OCI-LY7 (cell line): ENCODE results near the gene VPS13D. TPM values are rescaled to one million over a fixed set of nuclear protein-coding genes. Genes with fewer than 3 reads are reported as not detected.

Experiments
- BruUV-seq: library from RNA; stranded (reverse); fragments of 400-500 nt; replicated peaks from 2 replicates; lab custom pipeline; 2021; lab: Mats Ljungman, UMichigan
- CTCF ChIA-PET: fragments of 300-600 bp; sonication (Branson Sonifier 250); formaldehyde crosslinking; loops from one replicate; lab custom pipeline; 2022; ENCODE audit warnings: antibody characterized with exemption; ENCODE audit not compliant: unreplicated experiment; lab: Charles Lee
- POLR2A ChIA-PET: fragments of 300-600 bp; sonication (Branson Sonifier 250); formaldehyde crosslinking; loops from one replicate; lab custom pipeline; 2022; ENCODE audit warnings: antibody characterized with exemption; lab: Charles Lee
- DNase-seq: peaks from one replicate; pipeline ENCODE4 v3.0.0-alpha.2; 2015; ENCODE audit warnings: low spot score
- H2AFZ ChIP-seq: fragments of 200-600 bp; sonication (generic), shearing (Covaris generic); 2 replicates; pipeline ENCODE4 v1.6.1; 2014; ENCODE audit warnings: mild to moderate bottlenecking, antibody characterized with exemption, low read length, moderate library complexity
- H3K27ac ChIP-seq: fragments of 200-600 bp; sonication (generic); 2 replicates; pipeline ENCODE4 v1.5.1; 2014; ENCODE audit warnings: mixed run types, low read depth, mild to moderate bottlenecking, moderate library complexity, low read length, inconsistent platforms; ENCODE audit not compliant: poor library complexity, severe bottlenecking
- H3K36me3 ChIP-seq: fragments of 200-600 bp; sonication (generic); 2 replicates; pipeline ENCODE4 v1.6.1; 2014; ENCODE audit warnings: mild to moderate bottlenecking, antibody characterized with exemption, low read length, moderate library complexity, mixed read lengths; ENCODE audit not compliant: insufficient read depth
- H3K4me1 ChIP-seq: fragments of 200-600 bp; sonication (generic); 2 replicates; pipeline ENCODE4 v1.5.1; 2014; ENCODE audit warnings: mild to moderate bottlenecking, low read length; ENCODE audit not compliant: insufficient read depth, poor library complexity, severe bottlenecking
- H3K4me2 ChIP-seq: fragments of 200-600 bp; sonication (generic); 2 replicates; pipeline ENCODE4 v1.6.1; 2014; ENCODE audit warnings: mild to moderate bottlenecking, low read length
- H3K4me3 ChIP-seq: fragments of 200-600 bp; sonication (generic); 2 replicates; pipeline ENCODE4 v1.5.1; 2014; ENCODE audit warnings: mild to moderate bottlenecking, low read depth, low read length; ENCODE audit not compliant: poor library complexity, severe bottlenecking
- H3K79me2 ChIP-seq: fragments of 200-600 bp; sonication (generic); 2 replicates; pipeline ENCODE4 v1.6.1; 2016; ENCODE audit warnings: low read depth, mild to moderate bottlenecking, low read length, moderate library complexity, mixed read lengths; ENCODE audit not compliant: insufficient read depth
- H3K9me2 ChIP-seq: fragments of 200-600 bp; sonication (generic); 2 replicates; pipeline ENCODE4 v1.6.1; 2016; ENCODE audit warnings: mild to moderate bottlenecking, low read length, mixed read lengths; ENCODE audit not compliant: insufficient read depth
- H3K9me3 ChIP-seq: fragments of 200-600 bp; sonication (generic); 2 replicates; pipeline ENCODE4 v1.6.1; 2014; ENCODE audit warnings: mild to moderate bottlenecking, mixed run types, low read length, mixed read lengths
- H4K20me1 ChIP-seq: fragments of 200-600 bp; sonication (generic); 2 replicates; pipeline ENCODE4 v1.6.1; 2014; ENCODE audit warnings: mild to moderate bottlenecking, antibody characterized with exemption, low read length, moderate library complexity, mixed read lengths; ENCODE audit not compliant: insufficient read depth
- CTCF ChIP-seq: fragments of 200-600 bp; sonication (generic); conservative IDR thresholded peaks from 2 replicates; pipeline ENCODE4 v1.5.1; 2014; ENCODE audit warnings: mild to moderate bottlenecking, antibody characterized with exemption, low read length, moderate library complexity, mixed read lengths
- EZH2phosphoT487 ChIP-seq: fragments of 200-600 bp; sonication (generic); IDR thresholded peaks from 2 replicates; pipeline ENCODE4 v1.6.1; 2018; ENCODE audit warnings: low read depth, borderline replicate concordance, mild to moderate bottlenecking, mixed run types, antibody characterized with exemption, low read length, moderate library complexity, mixed read lengths
- intact Hi-C: fragments of 100-400 bp; cut with micrococcal nuclease; formaldehyde crosslinking; loops from one replicate; pipeline ENCODE4 v1.10.0; 2022; ENCODE audit not compliant: unreplicated experiment
- total RNA-seq, 2 experiments: library from RNA; depleted of rRNA in 1 of 2; stranded (reverse); fragments of >200 nt in 1 of 2; shearing (Covaris generic) in 1 of 2; gene quantifications; 2 replicates each; pipeline ENCODE4 v1.2.3, GENCODE V29; 2014 to 2022

Gene VPS13D
- total RNA-seq, 2 experiments from 2014 or later: 23.9 to 39.2 TPM

DNA sequence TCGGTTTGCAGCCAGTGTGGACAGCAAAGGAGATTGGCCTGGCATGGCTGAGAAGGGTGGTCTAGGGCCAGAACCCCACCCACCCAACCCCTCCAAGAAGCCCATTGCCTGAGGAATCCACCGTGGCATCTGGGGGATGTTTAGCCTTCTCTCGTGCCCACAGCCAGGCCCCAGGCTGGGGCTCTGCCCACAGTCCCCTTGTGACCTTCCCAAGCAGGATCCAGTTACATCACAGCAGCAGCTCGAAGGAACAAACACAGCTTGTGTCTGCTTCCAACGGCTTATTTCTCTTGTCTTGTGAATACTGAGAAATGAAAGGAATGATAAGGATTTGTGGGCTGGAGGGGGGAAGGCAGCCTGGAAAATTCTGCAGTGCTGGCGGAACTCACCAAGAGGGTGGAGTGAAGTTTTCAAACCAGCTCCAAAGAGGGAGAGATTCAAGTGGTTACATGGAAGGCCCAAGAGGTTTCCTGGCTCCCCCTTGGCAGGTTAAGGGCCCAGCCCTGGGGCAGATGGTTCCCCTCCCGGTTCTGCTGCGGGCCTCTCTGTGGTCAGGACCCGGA is 326.6 kb downstream of the VPS13D start:
- POLR2A ChIA-PET: interaction anchor here (0.6 kb wide), 2 partner anchors 13 to 123 kb away, joined by 3 read pairs; no protein-coding TSS in a partner anchor
- H3K4me1 ChIP-seq: no peaks in the 10 kb centered on the region
- H3K4me3 ChIP-seq: no peak overlapping the region
- no peaks in the 10 kb centered on the region for H3K79me2 ChIP-seq
- H3K9me3 ChIP-seq: no peaks in the 10 kb centered on the region
- no peaks in the 10 kb centered on the region for H3K36me3 ChIP-seq
- CTCF ChIA-PET: no interaction called here
- no peak for DNase-seq
- BruUV-seq: no TSS peak
- no peaks in the 10 kb centered on the region for H3K9me2 ChIP-seq
- H3K27ac ChIP-seq: no peak overlapping the region
- TF ChIP-seq CTCF (no peak), EZH2phosphoT487 (no peak)
- H2AFZ ChIP-seq: no peak overlapping the region
- intact Hi-C loops: no loop called here
- no peaks in the 10 kb centered on the region for H4K20me1 ChIP-seq
- H3K4me2 ChIP-seq: no peak overlapping the region

DNA sequence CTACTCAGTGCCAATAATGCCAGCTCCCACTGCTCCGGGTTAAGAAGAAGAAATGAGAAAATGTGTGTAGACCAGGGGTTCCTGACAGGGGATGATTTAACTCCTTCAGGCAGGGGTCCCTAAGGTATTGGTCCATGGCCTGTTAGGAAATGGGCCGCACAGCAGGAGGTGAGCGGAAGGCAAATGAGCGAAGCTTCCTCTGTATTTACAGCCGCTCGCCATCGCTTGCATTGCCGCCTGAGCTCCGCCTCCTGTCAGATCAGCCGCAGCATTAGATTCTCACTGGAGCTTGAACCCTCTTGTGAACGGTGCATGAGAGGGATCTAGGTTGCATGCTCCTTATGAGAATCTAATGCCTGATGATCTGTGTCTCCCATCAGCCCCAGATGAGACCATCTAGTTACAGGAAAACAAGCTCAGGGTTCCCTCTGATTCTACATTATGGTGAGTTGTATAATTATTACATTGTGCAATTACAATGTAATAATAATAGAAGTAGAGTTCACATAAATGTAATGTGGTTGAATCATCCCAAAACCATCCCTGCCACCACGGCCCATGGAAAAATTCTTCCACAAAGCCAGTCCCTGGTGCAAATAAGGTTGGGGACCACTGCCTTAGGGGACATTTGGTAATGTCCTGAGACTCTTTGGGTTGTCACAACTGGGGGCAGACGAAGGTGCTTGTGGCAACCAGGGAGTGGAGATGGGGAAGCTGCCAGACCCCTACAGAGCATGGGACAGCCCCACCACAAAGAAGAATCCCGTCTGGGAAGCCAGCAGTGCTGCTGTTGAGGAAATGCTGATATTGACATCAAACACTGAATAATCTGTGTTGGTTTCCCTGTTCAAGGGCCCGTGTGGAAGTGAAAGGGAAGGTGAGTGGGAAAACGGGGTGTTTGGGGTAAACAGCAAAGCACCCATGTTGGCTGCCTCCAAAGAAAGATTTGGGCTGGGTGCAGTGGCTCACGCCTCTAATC is 327.4 kb downstream of the VPS13D start:
- Histone ChIP-seq H3K9me2 (no peaks in the 10 kb centered on the region), H3K4me1 (no peaks in the 10 kb centered on the region), H3K36me3 (no peaks in the 10 kb centered on the region), H3K9me3 (no peaks in the 10 kb centered on the region), H4K20me1 (no peaks in the 10 kb centered on the region), H3K4me3 (no peak overlapping the region), H3K27ac (no peak overlapping the region), H3K79me2 (no peaks in the 10 kb centered on the region), H3K4me2 (no peak overlapping the region), H2AFZ (no peak overlapping the region)
- POLR2A ChIA-PET: interaction anchor here (0.6 kb wide), 1 partner anchor 12 kb away, joined by 3 read pairs; no protein-coding TSS in a partner anchor
- DNase-seq: no peak
- CTCF ChIA-PET: no interaction called here
- TF ChIP-seq EZH2phosphoT487: no peak
- TF ChIP-seq CTCF: no peak
- intact Hi-C loops: no loop called here
- no TSS peak for BruUV-seq
